GM12878 (cell line): Measurements from ENCODE around the gene KAT2B. TPM values are rescaled to one million over a fixed set of nuclear protein-coding genes. Genes with fewer than 3 reads are reported as not detected.

Source experiments
- CEBPZ ChIP-seq: fragments of 150-350 bp; IDR thresholded peaks from 2 replicates; pipeline ENCODE4 v1.6.1; 2016; ENCODE audit warnings: low read depth, low read length
- ETV6 ChIP-seq, 2 experiments: fragments of 450-650 bp in 1 of 2; IDR thresholded peaks in 1 of 2; conservative IDR thresholded peaks in 1 of 2; 2 replicates each; pipeline ENCODE4 v1.6.1; 2014; ENCODE audit warnings: antibody characterized with exemption in 1 of 2, borderline replicate concordance in 1 of 2, low read depth in 1 of 2, mild to moderate bottlenecking in 1 of 2, moderate library complexity in 1 of 2
- MEF2B ChIP-seq: fragments of 450-650 bp; IDR thresholded peaks from 2 replicates; pipeline ENCODE4 v1.6.1; 2018; ENCODE audit warnings: mild to moderate bottlenecking, moderate library complexity; ENCODE audit not compliant: partially characterized antibody, poor library complexity, severe bottlenecking
- YBX1 ChIP-seq: fragments of 450-650 bp; IDR thresholded peaks from 2 replicates; pipeline ENCODE4 v1.6.1; 2016; ENCODE audit warnings: antibody characterized with exemption
- ZBTB11 ChIP-seq: fragments of 450-650 bp; formaldehyde crosslinking; IDR thresholded peaks from 2 replicates; pipeline ENCODE4 v1.5.0; 2022; ENCODE audit warnings: mild to moderate bottlenecking, missing genetic modification characterization
- polyA plus RNA-seq, 11 experiments: library from polyadenylated mRNA; depleted of rRNA in 4 of 11; unstranded in 6 of 11; stranded (reverse) in 5 of 11; fragments of >200 nt; fragmentation: Nextera tagmentation in 4 of 11; fragmentation: Illumina TruSeq in 1 of 11; extraction: Ambion mirVana in 4 of 11; extraction: Trizol in 1 of 11; gene quantifications; 1 replicate in 1 of 11; 2 replicates in 10 of 11; pipeline versions ENCODE4 v1.2.1 to v1.2.3, GENCODE V29; 2011 to 2016; ENCODE audit warnings: inconsistent platforms in 2 of 11, missing spikeins in 2 of 11, low read depth in 1 of 11
- total RNA-seq, 4 experiments: library from RNA; depleted of rRNA in 3 of 4; stranded (reverse); fragments of >200 nt in 3 of 4; fragmentation: Illumina TruSeq in 1 of 4; extraction: Trizol in 1 of 4; gene quantifications; 2 replicates each; pipeline versions ENCODE4 v1.2.1 to v1.2.3, GENCODE V29; 2013 to 2021

Gene KAT2B
- total and polyA plus RNA-seq, 10 of the 15 experiments (the other 5 are each of a cell fraction or from before 2014, with no cell fraction given): 2.9 to 15.2 (median 10.2) TPM

DNA sequence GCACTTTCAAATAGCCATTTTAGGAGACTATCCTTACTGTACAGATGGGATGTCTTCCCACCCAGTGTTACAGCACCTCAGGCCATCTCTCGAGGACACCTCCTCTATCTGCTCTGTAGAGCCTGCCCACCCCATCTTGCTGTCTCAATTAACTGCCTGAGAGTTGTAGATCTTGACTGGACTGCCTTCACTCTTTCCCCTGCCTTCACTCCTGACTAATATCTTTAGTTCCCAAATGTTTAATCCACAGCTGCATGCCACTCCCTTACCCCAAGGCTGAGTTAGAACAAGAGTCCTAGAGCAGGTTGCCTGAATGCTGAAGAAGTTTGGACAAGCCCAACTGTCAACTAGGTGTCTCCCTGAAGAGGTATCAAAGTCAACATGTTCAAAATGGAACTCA, 26.9 kb upstream of the KAT2B start (continued):
- no peak for TF ChIP-seq CEBPZ
- no peak for TF ChIP-seq ETV6 (conservative IDR thresholded peaks at IDR 0.05 in 1 of 2, IDR thresholded peaks at IDR 0.05 in 1 of 2; ENCODE audit: borderline replicate concordance in 1 of 2, low read depth in 1 of 2)
- TF ChIP-seq ZBTB11 (CRISPR knock-in tag): no peak
- no peak for TF ChIP-seq YBX1
- no peak for TF ChIP-seq MEF2B
